Upper lobe of left lung (tissue), 4 donors: ENCODE data around the gene DIP2C.
"Not testable (repeated sequence)": the region's sequence is repeated elsewhere in the genome, so short reads cannot be mapped to it uniquely, and the experiment has no call there.

Source experiments
- CTCF ChIP-seq, 6 experiments: fragments of 450-650 bp in 4 of 6; fragments of 200-600 bp in 2 of 6; sonication (generic) in 2 of 6; IDR thresholded peaks; one replicate each; pipeline ENCODE4 v1.5.1; 2016 to 2019; ENCODE audit warnings: antibody characterized with exemption in 6 of 6
- EP300 ChIP-seq, 4 donors: sonication (generic); formaldehyde crosslinking; IDR thresholded peaks; one replicate each; pipeline ENCODE4 v1.5.1; 2017; ENCODE audit warnings: antibody characterized with exemption in 4 of 4, control low read depth in 2 of 4
- POLR2AphosphoS5 ChIP-seq, 2 donors: sonication (generic); formaldehyde crosslinking; IDR thresholded peaks; one replicate each; pipeline ENCODE4 v1.5.1; 2017; ENCODE audit warnings: antibody characterized with exemption in 2 of 2

GRCh38 chr10:610642-611305 lies 78.7 kb downstream of the DIP2C start:
- not testable (repeated sequence) for TF ChIP-seq CTCF, POLR2AphosphoS5, EP300 (IDR thresholded peaks at IDR 0.05)
